Gastrocnemius medialis (tissue), 4 donors: ENCODE data around the gene PTGER1. TPM values are rescaled to one million over a fixed set of nuclear protein-coding genes. Genes with fewer than 3 reads are reported as not detected.

ENCODE experiments used
- ATAC-seq, 2 donors: fragments of 150-250 bp; one replicate each; pipeline ENCODE4 v1.9.1; 2016
- DNase-seq, 2 donors: peaks; one replicate each; pipeline ENCODE4 v3.0.0-alpha.2; 2019
- H3K27ac ChIP-seq, 4 donors: fragments of 200-600 bp; sonication (generic); 1 replicate in 1 of 4; 2 replicates in 3 of 4; pipeline ENCODE4 v1.5.1; 2016 to 2018; ENCODE audit warnings: mild to moderate bottlenecking in 2 of 4, moderate library complexity in 1 of 4
- H3K27me3 ChIP-seq, 3 donors: fragments of 200-600 bp; sonication (generic) in 2 of 3; 1 replicate in 1 of 3; 2 replicates in 2 of 3; pipeline versions ENCODE4 v1.5.1 to v1.6.0; 2016 to 2019; ENCODE audit warnings: mild to moderate bottlenecking in 1 of 3, moderate library complexity in 1 of 3
- H3K36me3 ChIP-seq, 2 donors: fragments of 200-600 bp; sonication (generic) in 1 of 2; one replicate each; pipeline ENCODE4 v1.5.1; 2017 to 2018
- H3K4me1 ChIP-seq, 2 donors: fragments of 200-600 bp; sonication (generic) in 1 of 2; one replicate each; pipeline ENCODE4 v1.5.1; 2016 to 2017; ENCODE audit warnings: mild to moderate bottlenecking in 2 of 2
- H3K4me3 ChIP-seq, 4 donors: fragments of 200-600 bp; sonication (generic) in 3 of 4; 1 replicate in 1 of 4; 2 replicates in 3 of 4; pipeline ENCODE4 v1.5.1; 2016 to 2019; ENCODE audit warnings: mild to moderate bottlenecking in 2 of 4
- H3K9me3 ChIP-seq, 3 donors: fragments of 200-600 bp; sonication (generic) in 2 of 3; 1 replicate in 1 of 3; 2 replicates in 2 of 3; pipeline ENCODE4 v1.5.1; 2016 to 2019
- CTCF ChIP-seq, 5 experiments: fragments of 450-650 bp in 3 of 5; fragments of 200-600 bp in 2 of 5; sonication (generic) in 2 of 5; IDR thresholded peaks in 4 of 5; conservative IDR thresholded peaks in 1 of 5; 1 replicate in 4 of 5; 2 replicates in 1 of 5; pipeline ENCODE4 v1.5.1; 2016 to 2019; ENCODE audit warnings: antibody characterized with exemption in 5 of 5, mild to moderate bottlenecking in 3 of 5, moderate library complexity in 3 of 5
- POLR2A ChIP-seq, 2 donors: fragments of 450-650 bp; IDR thresholded peaks; one replicate each; pipeline ENCODE4 v1.6.1; 2017; ENCODE audit warnings: antibody characterized with exemption in 2 of 2, mild to moderate bottlenecking in 2 of 2, moderate library complexity in 2 of 2
- in situ Hi-C, 4 donors: fragments of 200-750 bp; cut with MboI; loops; one replicate each; pipeline versions ENCODE4 v1.15.0 to v1.8.0; 2017; ENCODE audit warnings: low sequenced_read_pairs in 4 of 4
- intact Hi-C: fragments of 100-400 bp; cut with DNase I; formaldehyde crosslinking; loops from one replicate; pipeline ENCODE4 v1.15.1; 2023; ENCODE audit warnings: low total_unique reads
- total RNA-seq, 4 donors: library from RNA; depleted of rRNA; stranded (reverse); fragments of >200 nt; gene quantifications; one replicate each; pipeline versions ENCODE4 v1.1.0 to v1.2.3, GENCODE V29; 2016

Gene PTGER1
- total RNA-seq, 4 donors from 2014 or later, result 0.29 TPM; not detected in 3

- peaks cover 6 to 18% of the 10 kb centered on the region in 2 donors for H3K4me1 ChIP-seq
- intact Hi-C loops (no loop called here), in situ Hi-C loops (no loop called here)
- no peaks in the 10 kb centered on the region for H3K27me3 ChIP-seq
- no peak for TF ChIP-seq POLR2A (IDR thresholded peaks at IDR 0.05)
- TF ChIP-seq CTCF (IDR thresholded peaks at IDR 0.05 in 4 of 5, conservative IDR thresholded peaks at IDR 0.05 in 1 of 5), result no peak
- ATAC-seq (no peak), DNase-seq (no peak)
- H3K4me3 ChIP-seq, result no peak overlapping the region
- peaks cover 0 to 18% of the 10 kb centered on the region in 2 donors for H3K36me3 ChIP-seq
- H3K9me3 ChIP-seq, result no peaks in the 10 kb centered on the region
- no peak overlapping the region for H3K27ac ChIP-seq
Measured at GRCh38 chr19:14492756-14493337, 17.7 kb upstream of the PTGER1 start.

DNA sequence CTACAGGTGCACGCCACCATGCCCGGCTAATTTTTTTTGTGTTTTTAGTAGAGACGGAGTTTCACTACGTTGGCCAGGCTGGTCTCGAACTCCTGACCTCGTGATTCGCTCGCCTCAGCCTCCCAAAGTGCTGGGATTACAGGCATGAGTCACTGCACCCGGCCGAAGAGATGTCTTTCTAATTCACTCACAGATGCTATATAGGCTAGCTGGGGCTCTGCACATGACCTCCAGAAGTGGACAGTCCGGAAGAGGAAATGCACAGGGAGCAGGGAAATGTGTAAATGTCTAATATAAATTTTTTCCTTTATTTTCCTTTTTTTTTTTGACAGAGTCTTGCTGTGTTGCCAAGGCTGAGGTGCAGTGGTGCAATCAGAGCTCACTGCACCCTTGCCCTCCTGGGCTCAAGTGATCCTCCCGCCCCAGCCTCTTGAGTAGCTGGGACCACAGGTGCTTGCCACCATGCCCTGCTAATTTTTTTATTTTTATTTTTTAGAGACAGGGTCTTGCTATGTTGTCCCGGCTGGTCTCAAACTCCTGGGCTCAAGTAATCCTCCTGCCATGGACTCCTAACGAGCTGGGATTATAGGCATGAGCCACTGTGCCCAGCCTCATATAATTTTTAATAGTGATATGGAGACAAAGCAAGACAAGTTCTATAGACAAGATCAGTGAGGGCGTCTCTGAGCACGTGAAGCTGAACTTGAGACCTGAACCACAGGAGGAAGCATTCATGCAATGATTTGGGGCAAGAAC lies 12.4 kb upstream of the PTGER1 start:
- H3K9me3 ChIP-seq, result no peaks in the 10 kb centered on the region
- TF ChIP-seq CTCF (IDR thresholded peaks at IDR 0.05 in 4 of 5, conservative IDR thresholded peaks at IDR 0.05 in 1 of 5) (no peak), POLR2A (IDR thresholded peaks at IDR 0.05) (no peak)
- ATAC-seq, result no peak
- in situ Hi-C loops, result no loop called here
- DNase-seq, result no peak
- H3K27me3 ChIP-seq, result no peaks in the 10 kb centered on the region
- H3K4me3 ChIP-seq, result no peak overlapping the region
- intact Hi-C loops, result no loop called here
- H3K4me1 ChIP-seq, result no peaks in the 10 kb centered on the region
- no peak overlapping the region for H3K27ac ChIP-seq
- H3K36me3 ChIP-seq, result peaks cover 0 to 21% of the 10 kb centered on the region in 2 donors

DNA sequence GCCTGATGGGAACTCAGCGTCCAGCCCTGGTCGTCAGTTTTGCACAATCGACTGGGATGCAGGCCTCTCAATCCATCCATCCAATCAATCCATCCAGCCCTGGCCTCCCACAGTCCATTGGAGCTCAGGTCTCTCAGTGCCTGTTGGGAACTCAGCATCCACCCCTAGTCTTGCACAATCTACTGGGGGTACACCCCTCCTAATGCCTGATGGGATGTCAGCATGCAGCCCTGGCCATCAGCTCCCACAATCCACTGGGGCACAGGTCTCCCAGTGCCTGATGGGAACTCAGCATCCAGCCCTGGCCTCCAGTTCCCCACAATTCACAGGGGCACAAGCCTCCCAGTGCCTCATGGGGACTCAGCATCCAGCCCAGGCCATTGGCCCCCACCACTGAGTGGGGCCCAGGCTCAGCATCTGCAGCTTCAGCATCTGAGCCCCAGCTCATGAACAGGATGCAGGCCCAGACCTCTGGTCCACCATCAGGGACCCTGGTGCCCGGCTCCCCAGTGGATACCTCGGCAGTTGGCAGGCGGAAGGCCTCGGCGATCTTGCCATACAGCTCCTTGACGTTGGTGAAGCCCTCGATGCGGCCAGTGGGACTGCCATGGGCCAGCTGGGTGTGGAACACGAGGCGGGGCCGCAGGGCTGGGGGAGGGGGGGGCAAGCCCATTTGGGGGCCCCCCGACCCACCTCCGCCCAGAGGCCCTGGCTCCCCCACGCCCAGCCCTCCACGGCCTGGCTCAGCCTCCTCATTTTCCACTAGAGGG lies 7.2 kb upstream of the PTGER1 start:
- no peak overlapping the region for H3K27ac ChIP-seq
- intact Hi-C loops, result no loop called here
- in situ Hi-C loops, result no loop called here
- H3K4me1 ChIP-seq, result no peaks in the 10 kb centered on the region
- TF ChIP-seq POLR2A (IDR thresholded peaks at IDR 0.05) (no peak), CTCF (IDR thresholded peaks at IDR 0.05 in 4 of 5, conservative IDR thresholded peaks at IDR 0.05 in 1 of 5) (no peak)
- H3K27me3 ChIP-seq, result peaks cover 0 to 5% (median under 1%) of the 10 kb centered on the region in 3 donors
- H3K9me3 ChIP-seq, result no peaks in the 10 kb centered on the region
- H3K36me3 ChIP-seq, result peaks cover 0 to 29% of the 10 kb centered on the region in 2 donors
- DNase-seq (no peak), ATAC-seq (no peak)
- H3K4me3 ChIP-seq, result no peak overlapping the region

GRCh38 chr19:14480700-14481079 lies 5.5 kb upstream of the PTGER1 start:
- ATAC-seq (no peak), DNase-seq (no peak)
- Histone ChIP-seq H3K4me1 (peaks cover 0 to 2% of the 10 kb centered on the region in 2 donors), H3K27me3 (peaks cover 1 to 11% (median 10%) of the 10 kb centered on the region in 3 donors), H3K36me3 (peaks cover 0 to 29% of the 10 kb centered on the region in 2 donors), H3K9me3 (no peaks in the 10 kb centered on the region), H3K4me3 (no peak overlapping the region), H3K27ac (no peak overlapping the region)
- in situ Hi-C loops, result no loop called here
- no peak for TF ChIP-seq CTCF (IDR thresholded peaks at IDR 0.05 in 4 of 5, conservative IDR thresholded peaks at IDR 0.05 in 1 of 5)
- TF ChIP-seq POLR2A (IDR thresholded peaks at IDR 0.05), result no peak
- intact Hi-C loops, result no loop called here
